ENCODE results near the gene WNT9B.

The WNT9B gene

DNA sequence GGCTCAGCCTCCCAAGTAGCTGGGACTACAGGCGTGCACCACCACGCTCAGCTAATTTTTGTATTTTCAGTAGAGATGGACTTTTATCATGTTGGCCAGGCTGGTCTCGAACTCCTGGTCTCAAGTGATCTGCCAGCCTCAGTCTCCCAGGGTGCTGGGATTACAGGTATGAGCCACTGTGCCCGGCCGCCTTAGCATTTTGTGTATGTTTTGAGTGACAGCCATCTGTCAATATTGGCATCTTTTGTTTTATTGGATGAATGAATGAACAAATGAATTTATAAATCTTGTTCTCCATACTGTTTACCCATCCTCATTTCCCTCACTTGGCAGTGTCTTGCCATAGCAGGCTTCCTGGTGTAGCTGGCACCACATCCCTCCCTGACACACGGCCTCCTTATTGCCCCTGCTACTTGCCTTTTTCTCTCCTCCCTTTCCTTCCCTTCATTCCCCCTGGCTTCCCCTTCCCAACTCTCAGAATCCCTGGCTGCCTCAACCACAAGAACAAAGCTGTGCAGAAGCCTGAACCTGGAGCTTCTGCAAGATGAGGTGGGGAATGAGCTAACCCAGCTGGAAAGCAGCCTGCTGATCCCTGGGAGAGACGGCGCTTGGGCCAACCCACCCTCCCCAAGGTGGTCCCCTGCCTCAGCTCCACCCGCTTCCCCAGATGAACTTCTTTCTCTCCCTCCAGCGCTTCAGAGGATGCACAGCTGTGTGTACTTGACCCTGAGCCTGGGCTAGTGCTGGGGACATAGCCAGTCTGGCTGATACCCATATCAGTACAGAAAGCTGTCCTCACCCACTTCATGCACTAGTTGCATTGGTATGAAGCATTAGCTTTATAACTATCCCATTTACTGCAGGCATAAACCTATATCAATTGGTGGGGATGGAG is 34.3 kb downstream of the WNT9B start:
- DNase-seq, result no peak

- DNase-seq, result no peak
Observed at GRCh38 chr17:46886310-46886663, 34.9 kb downstream of the WNT9B start.

GRCh38 chr17:46887717-46888116 is 36.3 kb downstream of the WNT9B start:
- no peak for DNase-seq

DNA sequence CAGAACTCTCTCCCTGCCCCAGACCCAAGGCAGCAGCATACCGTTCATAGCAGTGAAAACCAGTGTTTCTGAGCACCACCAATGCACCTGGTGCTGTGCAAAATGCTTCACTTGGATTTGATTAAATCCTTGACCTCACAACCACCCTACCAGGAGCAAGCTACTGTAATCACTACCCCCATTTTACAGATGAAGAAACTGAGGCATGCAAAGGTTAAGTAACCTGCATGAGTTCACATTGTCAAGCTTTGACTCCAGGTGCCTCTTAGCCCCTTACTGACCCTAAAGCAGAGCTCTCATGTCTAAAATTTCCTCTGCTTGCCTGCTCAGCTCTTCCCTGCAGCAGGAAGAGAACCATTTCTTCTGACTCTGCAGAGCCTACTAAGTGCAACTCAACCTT is 37.3 kb downstream of the WNT9B start:
- DNase-seq, result no peak

- no peak for DNase-seq
Observed at GRCh38 chr17:46889519-46889918, 38.1 kb downstream of the WNT9B start.

- no peak for DNase-seq
Observed at GRCh38 chr17:46889992-46890564, 38.7 kb downstream of the WNT9B start.

- no peak for DNase-seq
Observed at GRCh38 chr17:46890638-46891037, 39.3 kb downstream of the WNT9B start.

GRCh38 chr17:46892192-46892703 is 40.9 kb downstream of the WNT9B start:
- DNase-seq, result no peak

DNA sequence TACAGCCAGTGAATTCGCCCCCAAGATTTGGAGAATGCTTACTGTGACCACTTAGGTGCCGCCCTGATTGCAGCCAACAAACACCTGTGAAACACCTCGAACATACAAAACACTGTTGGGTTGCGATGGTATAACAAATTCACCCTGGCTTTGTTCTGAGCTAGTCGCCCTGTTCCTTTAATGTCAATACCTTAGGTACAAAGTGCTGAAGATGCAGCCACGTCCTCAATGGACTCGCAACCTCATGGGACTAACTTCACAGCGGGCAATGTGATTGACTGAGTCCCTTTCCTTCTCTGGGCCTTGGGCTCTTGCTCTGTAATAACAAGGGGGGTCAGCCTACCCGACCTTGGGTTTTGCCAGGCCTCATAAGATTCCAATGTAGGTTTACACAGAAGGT is 42.6 kb downstream of the WNT9B start:
- no peak for DNase-seq

DNA sequence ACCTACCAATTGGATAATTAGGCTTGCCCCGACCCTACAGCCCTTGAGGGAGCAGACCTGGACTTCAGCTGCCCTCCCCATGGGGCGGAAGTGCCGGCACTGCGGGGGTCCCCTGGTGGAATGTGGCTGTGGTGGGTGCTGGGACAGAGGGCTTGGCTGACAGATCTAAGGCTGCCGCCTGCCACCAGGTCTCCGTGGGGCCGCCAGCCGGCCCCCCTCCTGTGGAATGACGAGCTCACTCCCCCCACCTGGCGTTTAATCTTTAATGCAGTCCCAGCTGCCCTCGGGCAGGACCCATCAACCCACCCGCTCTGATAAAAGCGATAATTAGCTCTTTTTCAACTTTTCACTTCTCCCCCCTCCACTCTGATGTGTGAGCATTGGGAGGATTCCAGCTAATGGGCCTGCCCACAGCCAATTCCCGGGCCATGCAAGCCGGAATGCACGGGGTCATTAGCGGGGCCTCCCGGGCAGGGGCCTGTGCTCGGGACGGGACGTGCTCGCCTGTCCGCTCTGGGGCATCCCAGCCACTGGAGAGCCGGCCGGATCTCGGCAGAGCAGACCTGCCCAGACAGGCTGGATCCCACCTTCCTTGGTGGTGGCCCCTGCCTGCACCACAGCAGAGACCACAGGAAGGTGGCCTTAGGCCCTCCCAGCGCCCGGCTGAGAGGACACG is 43.2 kb downstream of the WNT9B start:
- no peak for DNase-seq

DNA sequence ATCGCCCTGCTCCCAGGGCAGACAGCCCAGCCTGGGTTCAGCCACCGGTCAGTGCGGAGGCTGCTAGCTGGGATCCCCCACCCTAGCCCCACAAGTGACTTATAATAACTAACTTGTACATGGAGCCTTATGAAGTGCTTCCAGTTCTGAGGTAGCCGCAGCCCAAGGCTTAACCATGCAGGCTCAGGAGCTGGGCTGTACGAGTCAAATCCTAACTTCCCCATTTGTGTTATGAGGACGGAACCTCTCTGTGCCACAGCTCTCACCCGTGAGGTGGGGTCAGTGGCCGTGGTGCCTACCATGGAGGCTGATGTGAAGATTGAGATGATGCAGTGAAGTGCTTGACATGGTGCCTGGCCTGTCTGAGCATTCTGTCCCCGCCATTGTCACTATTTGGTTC is 43.8 kb downstream of the WNT9B start:
- no peak for DNase-seq

DNA sequence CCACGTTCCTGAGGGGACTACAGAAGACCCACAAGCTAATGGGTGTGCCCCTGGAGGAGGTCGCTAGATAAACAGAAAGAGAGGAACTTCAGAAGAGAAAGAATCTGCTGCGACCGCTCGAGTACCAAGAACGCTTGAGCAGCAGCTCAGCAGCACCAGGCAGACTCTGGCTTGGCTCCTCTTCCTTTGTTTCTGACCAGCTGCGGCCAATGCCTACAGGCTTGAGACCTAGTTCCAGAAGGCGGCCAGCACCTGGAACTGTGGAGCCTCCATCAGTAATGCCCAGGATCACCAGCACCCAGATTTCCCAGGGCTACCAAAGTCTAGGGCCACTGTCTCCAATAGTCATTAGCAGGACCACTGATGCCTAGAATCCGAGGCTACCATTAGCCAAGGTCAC is 45.6 kb downstream of the WNT9B start:
- DNase-seq, result no peak

DNA sequence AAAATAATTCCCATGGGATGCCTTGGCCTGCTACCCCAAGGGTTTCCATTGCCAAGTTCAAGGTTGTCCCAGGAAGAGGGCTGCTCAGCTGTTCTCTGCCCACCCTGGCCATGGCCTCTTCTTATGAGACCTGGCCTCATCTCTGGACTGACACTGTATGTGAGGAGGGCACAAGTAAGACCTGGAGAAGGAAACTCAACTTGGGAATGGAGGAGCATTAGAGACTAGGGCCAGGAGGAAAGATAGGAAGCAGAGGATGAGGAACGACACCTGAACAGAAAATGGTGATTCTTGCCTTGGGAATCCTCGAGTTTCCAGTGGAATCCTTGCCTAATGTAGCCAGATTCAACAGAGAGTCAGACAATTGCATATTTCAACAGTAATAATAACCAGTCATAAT is 47.0 kb downstream of the WNT9B start:
- DNase-seq, result no peak

- no peak for DNase-seq
Observed at GRCh38 chr17:46898860-46899259, 47.5 kb downstream of the WNT9B start.

DNA sequence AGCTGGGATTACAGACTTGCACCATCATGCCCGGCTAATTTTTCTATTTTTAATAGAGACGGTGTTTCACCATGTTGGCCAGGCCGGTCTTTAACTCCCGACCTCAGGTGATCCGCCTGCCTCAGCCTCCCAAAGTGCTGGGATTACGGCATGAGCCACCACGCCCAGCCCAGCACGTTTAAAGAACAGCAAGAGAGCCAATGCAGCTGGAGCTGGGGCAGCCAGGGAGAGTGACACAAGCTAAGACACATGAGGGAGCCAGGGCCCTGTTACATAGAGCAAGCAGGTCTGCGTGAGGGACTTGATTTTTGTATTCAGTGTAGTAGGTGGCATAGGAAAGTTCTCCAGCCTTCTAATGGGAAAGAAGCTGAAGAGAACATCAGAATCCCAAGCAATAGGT is 49.9 kb downstream of the WNT9B start:
- no peak for DNase-seq

DNA sequence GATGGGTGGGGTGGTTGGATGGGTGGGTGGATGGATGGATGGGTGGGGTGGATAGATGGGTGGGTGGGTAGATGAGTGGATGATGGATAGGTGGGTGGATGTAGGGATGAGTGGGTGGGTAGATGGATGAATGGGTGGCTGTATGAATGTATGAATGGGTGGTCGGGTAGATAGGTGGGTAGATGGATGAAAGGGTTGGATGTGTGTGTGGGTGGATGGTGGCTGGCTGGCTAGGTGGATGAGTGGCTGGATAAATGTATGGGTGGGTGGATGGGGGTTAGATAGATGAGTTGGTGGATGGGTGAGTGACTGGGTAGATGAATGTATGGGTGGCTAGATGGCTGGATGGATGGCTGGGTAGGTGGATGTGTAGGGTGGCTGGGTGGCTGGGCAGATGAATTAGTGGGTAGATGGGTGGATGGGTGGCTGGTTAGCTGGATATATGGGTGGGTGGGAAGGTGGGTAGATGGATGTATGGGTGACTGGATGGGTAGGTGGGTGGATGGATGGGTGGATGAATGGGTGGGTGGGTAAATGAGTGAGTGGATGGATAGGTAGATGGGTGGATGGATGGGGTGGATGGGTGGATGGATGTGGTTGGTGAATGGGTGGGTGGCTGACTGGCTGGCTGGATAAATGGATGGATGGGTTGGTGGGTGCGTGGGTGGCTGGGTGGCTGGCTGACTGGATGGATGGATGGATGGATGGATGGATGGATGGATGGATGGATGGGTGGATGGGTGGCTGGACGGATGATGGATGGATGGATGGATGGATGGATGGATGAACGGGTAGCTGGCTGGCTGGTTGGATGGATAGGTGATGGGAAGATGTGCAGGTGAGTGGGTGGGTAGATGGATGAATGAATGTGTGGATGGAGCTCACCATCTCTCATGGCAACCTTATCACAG is 52.6 kb downstream of the WNT9B start:
- no peak for DNase-seq

- DNase-seq, result no peak
Observed at GRCh38 chr17:46908068-46908737, 56.8 kb downstream of the WNT9B start.

DNA sequence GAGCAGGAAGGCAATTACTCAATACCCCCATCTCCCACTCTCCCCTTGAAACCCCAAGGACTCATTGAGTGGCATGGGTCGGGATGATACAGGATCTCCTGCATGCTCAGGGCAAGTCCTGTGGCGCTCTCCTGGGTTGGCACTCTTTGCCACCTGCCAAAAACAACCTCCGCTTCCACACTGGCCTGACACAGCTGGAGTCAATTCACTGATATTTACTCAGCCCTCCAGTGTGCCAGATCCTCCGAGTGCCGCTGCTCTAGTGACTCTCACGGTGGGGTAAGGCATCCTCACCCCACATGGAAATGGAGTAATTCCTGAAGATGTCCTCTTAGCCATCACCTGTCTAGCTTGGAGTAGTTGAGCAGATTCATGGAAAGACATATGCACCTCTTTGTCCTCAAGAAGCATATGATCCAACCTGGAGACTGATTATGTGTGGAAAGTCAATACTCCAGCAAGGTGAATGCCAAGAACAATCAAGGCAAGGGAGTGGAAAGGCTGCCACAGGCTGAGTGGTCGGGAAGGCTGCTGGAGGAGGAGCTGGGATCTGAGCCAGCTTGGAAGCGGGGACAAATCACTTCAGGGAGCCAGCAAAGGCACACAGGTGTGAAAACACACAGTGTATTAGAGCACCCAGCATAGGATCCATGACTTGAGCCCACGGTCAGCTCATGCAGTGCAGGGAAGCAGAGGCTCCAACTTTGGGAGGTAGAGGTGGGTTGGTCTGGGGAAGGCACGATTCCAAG is 59.0 kb downstream of the WNT9B start:
- DNase-seq, result no peak

- no peak for DNase-seq
Observed at GRCh38 chr17:46911311-46911710, 59.9 kb downstream of the WNT9B start.

GRCh38 chr17:46915596-46915995 is 64.2 kb downstream of the WNT9B start:
- no peak for DNase-seq

GRCh38 chr17:46916211-46916610 is 64.8 kb downstream of the WNT9B start:
- no peak for DNase-seq

GRCh38 chr17:46916623-46917022 is 65.2 kb downstream of the WNT9B start:
- no peak for DNase-seq

Data from activated CD8-positive, alpha-beta memory T cell treated with anti-CD3 and anti-CD28 coated beads for 24 hours (primary cell).